BLaER1 (cell line): Measurements from ENCODE around the gene OCA2.
"Not testable (repeated sequence)": the region's sequence is repeated elsewhere in the genome, so short reads cannot be mapped to it uniquely, and the experiment has no call there.

Experiments used
- H3K27ac ChIP-seq: shearing (Covaris generic); formaldehyde crosslinking; 2 replicates; pipeline ENCODE4 v1.8.1; 2022
- H3K27me3 ChIP-seq: shearing (Covaris generic); formaldehyde crosslinking; 2 replicates; pipeline ENCODE4 v1.8.1; 2022
- H3K36me3 ChIP-seq: shearing (Covaris generic); formaldehyde crosslinking; 2 replicates; pipeline ENCODE4 v1.8.1; 2022
- H3K4me1 ChIP-seq: shearing (Covaris generic); formaldehyde crosslinking; 2 replicates; pipeline ENCODE4 v1.8.1; 2022
- H3K4me2 ChIP-seq: shearing (Covaris generic); formaldehyde crosslinking; 2 replicates; pipeline ENCODE4 v1.8.1; 2022
- H3K4me3 ChIP-seq: shearing (Covaris generic); formaldehyde crosslinking; 2 replicates; pipeline ENCODE4 v1.8.1; 2022
- H3K9ac ChIP-seq: shearing (Covaris generic); formaldehyde crosslinking; 2 replicates; pipeline ENCODE4 v1.8.1; 2022
- H3K9me3 ChIP-seq: shearing (Covaris generic); formaldehyde crosslinking; 2 replicates; pipeline ENCODE4 v1.8.1; 2022
- H4K20me1 ChIP-seq: shearing (Covaris generic); formaldehyde crosslinking; 2 replicates; pipeline ENCODE4 v1.8.1; 2022
- Cebpa-rat ChIP-seq: shearing (Covaris generic); IDR thresholded peaks from 2 replicates; pipeline ENCODE4 v1.8.1; 2022

The OCA2 gene

GRCh38 chr15:28131400-28131799 lies 32.3 kb upstream of the OCA2 start:
- Histone ChIP-seq H3K27me3 (no peaks in the 10 kb centered on the region), H3K9ac (no peak overlapping the region), H3K9me3 (no peaks in the 10 kb centered on the region), H3K4me3 (no peak overlapping the region), H3K36me3 (peaks cover 84% of the 10 kb centered on the region), H4K20me1 (0 out of 2 replicates have a peak, but pooled peaks cover 18% of the 10 kb centered on the region), H3K27ac (no peak overlapping the region), H3K4me2 (no peak overlapping the region), H3K4me1 (peaks cover 4% of the 10 kb centered on the region; the same call in 1 of the 2 replicates)
- no peak for TF ChIP-seq Cebpa-rat

- Histone ChIP-seq H3K4me1 (no peaks in the 10 kb centered on the region), H3K4me2 (no peak overlapping the region), H3K9me3 (no peaks in the 10 kb centered on the region), H3K4me3 (no peak overlapping the region), H3K9ac (no peak overlapping the region), H3K27me3 (no peaks in the 10 kb centered on the region), H4K20me1 (peaks cover 20% of the 10 kb centered on the region; the same call in 1 of the 2 replicates), H3K27ac (no peak overlapping the region), H3K36me3 (peaks cover 85% of the 10 kb centered on the region)
- TF ChIP-seq Cebpa-rat, result no peak
Observed at GRCh38 chr15:28130651-28131050, 31.5 kb upstream of the OCA2 start.

GRCh38 chr15:28129231-28129848 lies 30.2 kb upstream of the OCA2 start:
- H3K27me3 ChIP-seq, result no peaks in the 10 kb centered on the region
- peaks cover 22% of the 10 kb centered on the region; the same call in 1 of the 2 replicates for H4K20me1 ChIP-seq
- no peak for TF ChIP-seq Cebpa-rat
- no peak overlapping the region for H3K4me2 ChIP-seq
- no peak overlapping the region for H3K27ac ChIP-seq
- H3K9me3 ChIP-seq, result no peaks in the 10 kb centered on the region
- H3K4me3 ChIP-seq, result no peak overlapping the region
- H3K4me1 ChIP-seq, result no peaks in the 10 kb centered on the region
- peaks cover 88% of the 10 kb centered on the region for H3K36me3 ChIP-seq
- no peak overlapping the region for H3K9ac ChIP-seq

- H3K9ac ChIP-seq, result no peak overlapping the region
- no peak for TF ChIP-seq Cebpa-rat
- no peak overlapping the region for H3K4me3 ChIP-seq
- no peaks in the 10 kb centered on the region for H3K27me3 ChIP-seq
- peaks cover 22% of the 10 kb centered on the region; the same call in 1 of the 2 replicates for H4K20me1 ChIP-seq
- peaks cover 92% of the 10 kb centered on the region for H3K36me3 ChIP-seq
- H3K27ac ChIP-seq, result no peak overlapping the region
- no peak overlapping the region for H3K4me2 ChIP-seq
- no peaks in the 10 kb centered on the region for H3K4me1 ChIP-seq
- H3K9me3 ChIP-seq, result no peaks in the 10 kb centered on the region
Observed at GRCh38 chr15:28128031-28128430, 28.9 kb upstream of the OCA2 start.

GRCh38 chr15:28127036-28127435 lies 27.9 kb upstream of the OCA2 start:
- H3K36me3 ChIP-seq, result peaks cover 92% of the 10 kb centered on the region
- H3K4me3 ChIP-seq, result no peak overlapping the region
- H3K27ac ChIP-seq, result no peak overlapping the region
- peaks cover 30% of the 10 kb centered on the region; the same call in 1 of the 2 replicates for H4K20me1 ChIP-seq
- H3K4me2 ChIP-seq, result no peak overlapping the region
- H3K4me1 ChIP-seq, result no peaks in the 10 kb centered on the region
- no peak for TF ChIP-seq Cebpa-rat
- H3K9ac ChIP-seq, result no peak overlapping the region
- no peaks in the 10 kb centered on the region for H3K27me3 ChIP-seq
- no peaks in the 10 kb centered on the region for H3K9me3 ChIP-seq

GRCh38 chr15:28125673-28126651 lies 26.8 kb upstream of the OCA2 start:
- H3K36me3 ChIP-seq, result peaks cover 92% of the 10 kb centered on the region
- peaks cover 31% of the 10 kb centered on the region; the same call in 1 of the 2 replicates for H4K20me1 ChIP-seq
- no peak for TF ChIP-seq Cebpa-rat

GRCh38 chr15:28124841-28125240 lies 25.7 kb upstream of the OCA2 start:
- peaks cover 92% of the 10 kb centered on the region for H3K36me3 ChIP-seq

More at GRCh38 chr15:28125673-28126651, 26.8 kb upstream of the OCA2 start:
- Histone ChIP-seq H3K9ac (no peak overlapping the region), H3K4me2 (no peak overlapping the region), H3K4me3 (no peak overlapping the region), H3K9me3 (no peaks in the 10 kb centered on the region), H3K4me1 (no peaks in the 10 kb centered on the region), H3K27ac (no peak overlapping the region), H3K27me3 (no peaks in the 10 kb centered on the region)

GRCh38 chr15:28123408-28124023 lies 24.4 kb upstream of the OCA2 start:
- no peaks in the 10 kb centered on the region for H3K9me3 ChIP-seq
- H3K36me3 ChIP-seq, result peaks cover 92% of the 10 kb centered on the region
- H4K20me1 ChIP-seq, result peaks cover 28% of the 10 kb centered on the region; the same call in 1 of the 2 replicates
- no peak overlapping the region for H3K4me3 ChIP-seq
- H3K27me3 ChIP-seq, result no peaks in the 10 kb centered on the region
- no peak overlapping the region for H3K27ac ChIP-seq
- no peak for TF ChIP-seq Cebpa-rat
- H3K4me1 ChIP-seq, result no peaks in the 10 kb centered on the region
- H3K9ac ChIP-seq, result no peak overlapping the region
- H3K4me2 ChIP-seq, result no peak overlapping the region

More at GRCh38 chr15:28124841-28125240, 25.7 kb upstream of the OCA2 start:
- H3K9me3 ChIP-seq, result no peaks in the 10 kb centered on the region
- no peak for TF ChIP-seq Cebpa-rat
- no peak overlapping the region for H3K4me2 ChIP-seq
- H3K27ac ChIP-seq, result no peak overlapping the region
- no peaks in the 10 kb centered on the region for H3K27me3 ChIP-seq
- no peak overlapping the region for H3K4me3 ChIP-seq
- H4K20me1 ChIP-seq, result peaks cover 31% of the 10 kb centered on the region; the same call in 1 of the 2 replicates
- no peak overlapping the region for H3K9ac ChIP-seq
- no peaks in the 10 kb centered on the region for H3K4me1 ChIP-seq

- Histone ChIP-seq H3K36me3 (peaks cover 93% of the 10 kb centered on the region), H3K9me3 (no peaks in the 10 kb centered on the region), H3K27ac (no peak overlapping the region), H3K4me1 (peaks cover 6% of the 10 kb centered on the region; the same call in 1 of the 2 replicates), H3K27me3 (no peaks in the 10 kb centered on the region), H3K4me3 (no peak overlapping the region), H4K20me1 (peaks cover 17% of the 10 kb centered on the region; the same call in 1 of the 2 replicates), H3K9ac (no peak overlapping the region), H3K4me2 (no peak overlapping the region)
- TF ChIP-seq Cebpa-rat, result no peak
Observed at GRCh38 chr15:28122038-28122949, 23.2 kb upstream of the OCA2 start.

- not testable (repeated sequence) for H3K9ac ChIP-seq, H3K4me1 ChIP-seq, H3K27me3 ChIP-seq, H3K27ac ChIP-seq, H3K4me3 ChIP-seq, H3K9me3 ChIP-seq, H3K4me2 ChIP-seq
- Histone ChIP-seq H4K20me1 (peaks cover 13% of the 10 kb centered on the region; the same call in 1 of the 2 replicates), H3K36me3 (peaks cover 93% of the 10 kb centered on the region)
Observed at GRCh38 chr15:28121577-28121976, 22.5 kb upstream of the OCA2 start.
